Right renal cortex interstitium (tissue), 3 donors: ENCODE data around the gene PIK3CD. TPM values are rescaled to one million over a fixed set of nuclear protein-coding genes. Genes with fewer than 3 reads are reported as not detected.
A peak's percentile ranks its signal among the peaks of the same experiment; 100 is the strongest.
"Not testable (repeated sequence)": the region's sequence is repeated elsewhere in the genome, so short reads cannot be mapped to it uniquely, and the experiment has no call there.

Source experiments
- DNase-seq, 3 donors: peaks; one replicate each; pipeline ENCODE4 v3.0.0-alpha.2; 2013; ENCODE audit warnings: low read depth in 3 of 3, low spot score in 2 of 3
- polyA plus RNA-seq, 3 donors: library from polyadenylated mRNA; unstranded; fragments of 120-200 nt; gene quantifications; one replicate each; pipeline ENCODE4 v1.2.1, GENCODE V29; 2013; ENCODE audit not compliant: insufficient read length in 3 of 3

PIK3CD gene
- polyA plus RNA-seq, 3 donors = 5.5 to 6.9 (median 5.9) TPM

DNA sequence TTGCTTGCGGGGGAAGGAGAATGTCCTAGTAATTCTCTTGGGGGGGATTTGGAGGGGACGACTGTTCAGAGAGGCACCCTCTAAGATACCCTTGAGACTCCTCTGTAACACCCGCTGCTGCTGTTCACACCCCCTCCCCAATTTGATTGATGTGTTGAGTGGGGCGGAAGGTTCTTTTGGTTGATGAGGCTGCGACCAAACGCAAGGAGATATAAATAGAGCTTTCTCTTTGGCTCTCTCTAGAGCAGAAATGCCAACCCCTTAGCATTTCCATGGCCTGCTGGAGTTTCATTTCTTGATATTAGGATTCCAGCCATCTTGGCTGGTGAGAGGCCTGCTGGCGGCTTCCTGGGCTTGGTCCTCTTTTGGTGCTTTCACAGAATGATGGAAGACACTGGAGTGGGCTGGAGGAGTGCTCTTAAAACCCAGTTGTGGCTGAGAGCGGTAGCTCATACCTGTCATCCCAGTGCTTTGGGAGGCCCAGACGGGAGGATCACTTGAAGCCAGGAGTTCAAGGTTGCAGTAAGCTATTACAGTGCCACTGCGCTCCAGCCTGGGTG, 2.0 kb downstream of the PIK3CD start:
- DNase-seq = no peak

DNA sequence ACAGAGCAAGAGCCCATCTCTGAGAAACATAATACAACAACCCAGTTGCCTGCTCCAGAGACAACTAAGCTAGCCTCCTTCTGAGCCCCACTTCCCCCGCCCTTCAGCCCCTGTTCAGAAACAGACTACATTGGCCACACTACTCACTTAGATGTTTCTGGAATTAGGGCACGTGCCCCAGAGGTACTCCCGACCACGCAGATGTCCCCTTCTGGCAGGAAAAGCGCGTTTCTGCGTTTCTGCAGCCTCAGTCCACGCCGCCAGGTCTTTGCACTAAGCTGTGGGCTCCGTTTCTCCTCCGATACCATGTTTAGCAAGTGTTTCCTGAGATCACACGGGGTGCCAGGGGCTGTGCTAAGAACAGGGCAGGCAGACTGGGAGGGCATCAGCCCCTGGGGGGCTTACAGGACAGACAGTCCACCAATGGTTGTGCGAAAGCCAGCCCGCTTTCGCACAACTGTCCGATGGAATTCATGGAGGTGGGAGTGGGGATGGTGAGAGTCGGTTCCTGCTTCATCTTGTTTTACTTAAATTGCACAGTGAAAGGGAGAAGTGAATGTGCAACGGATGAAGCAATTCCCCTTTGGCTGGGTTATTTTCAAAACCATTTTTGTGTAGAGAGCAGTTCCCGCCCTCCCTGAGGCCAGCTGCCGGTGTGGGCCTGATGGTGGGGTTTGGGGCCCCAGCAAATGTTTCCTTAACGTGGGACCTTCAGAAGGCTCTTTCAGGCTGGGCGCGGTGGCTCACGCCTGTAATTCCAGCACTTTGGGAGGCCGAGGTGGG, 2.7 kb downstream of the PIK3CD start:
- no peak for DNase-seq

DNA sequence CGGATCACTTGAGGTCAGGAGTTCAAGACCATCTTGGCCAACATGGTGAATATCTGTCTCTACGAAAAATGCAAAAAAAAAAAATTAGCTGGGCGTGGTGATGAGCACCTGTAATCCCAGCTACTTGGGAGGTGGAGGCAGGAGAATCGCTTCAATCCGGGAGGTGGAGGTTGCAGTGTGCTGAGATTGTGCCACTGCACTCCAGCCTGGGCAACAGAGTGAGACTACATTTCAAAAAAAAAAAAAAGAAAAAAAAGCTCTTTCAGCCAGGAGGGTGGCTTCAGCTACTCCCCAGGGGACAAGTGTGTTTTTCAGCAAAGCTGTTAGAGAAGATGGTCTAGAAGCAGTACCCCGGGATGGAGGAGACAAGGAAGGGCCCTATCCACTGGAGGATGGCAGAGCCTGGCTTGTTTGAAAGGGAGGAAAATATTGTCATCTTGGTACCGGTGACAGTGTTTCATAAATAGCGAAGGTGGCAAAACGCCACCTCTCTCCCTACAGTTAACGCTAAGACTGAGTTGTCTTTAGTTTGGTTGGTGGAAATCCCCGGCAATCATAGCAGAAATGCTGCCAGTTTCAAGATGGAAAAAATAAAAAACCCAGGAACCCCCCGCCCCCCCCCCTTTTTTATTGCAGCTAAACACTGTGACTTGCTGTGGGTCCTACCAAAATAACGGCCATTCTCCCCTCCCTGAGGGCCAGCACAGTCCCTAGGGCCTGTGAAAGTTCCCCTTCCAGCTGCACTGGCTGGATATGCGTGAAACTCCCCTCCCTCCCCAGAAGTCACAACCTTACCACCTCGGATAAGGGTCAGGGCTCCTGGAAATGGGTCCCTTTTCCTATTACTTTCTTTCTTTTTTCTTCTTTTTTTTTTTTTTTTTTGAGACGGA, 3.5 kb downstream of the PIK3CD start:
- no peak for DNase-seq

DNA sequence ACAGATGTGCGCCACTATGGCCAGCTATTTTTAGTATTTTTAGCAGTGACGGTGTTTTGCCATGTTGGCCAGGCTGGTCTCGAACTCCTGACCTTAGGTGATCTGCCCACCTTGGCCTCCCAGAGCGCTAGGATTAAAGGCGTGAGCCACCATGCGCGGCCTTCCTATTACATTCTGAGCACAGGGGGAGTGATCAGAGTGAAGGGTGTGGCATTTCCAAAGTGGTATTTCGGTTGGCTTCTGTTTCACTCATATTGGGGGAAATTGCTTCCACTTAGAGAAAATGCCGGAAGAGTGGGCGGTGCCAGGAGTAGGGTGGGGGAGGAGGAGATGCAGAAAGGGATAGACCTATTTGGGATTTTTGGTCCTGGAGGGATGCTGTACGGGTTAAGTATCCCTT, 4.3 kb downstream of the PIK3CD start:
- DNase-seq = no peak

DNA sequence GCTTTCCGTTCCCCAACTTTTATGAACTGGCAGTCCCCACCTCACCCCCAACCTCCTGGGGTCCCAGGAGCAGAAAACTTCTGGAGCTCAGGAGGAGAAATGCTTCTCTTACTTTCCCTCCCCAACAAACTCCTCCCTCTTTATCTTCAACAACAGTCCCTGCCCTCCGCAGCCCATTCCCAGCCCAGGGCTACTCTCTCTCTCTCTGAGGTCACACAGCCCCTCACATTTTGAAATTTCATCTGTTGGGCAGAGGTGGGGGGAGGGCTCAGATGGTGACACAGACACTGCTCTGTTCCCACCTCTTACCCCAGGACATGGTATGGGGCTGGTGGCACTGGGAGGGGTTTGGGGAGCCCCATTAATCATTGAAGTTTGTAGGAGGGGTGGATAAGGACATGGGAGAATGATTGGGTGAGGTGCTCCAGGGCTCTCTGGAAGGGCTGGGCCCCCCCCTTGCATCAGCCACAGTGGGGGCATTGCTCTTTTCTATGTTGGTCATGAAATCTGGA, 6.0 kb downstream of the PIK3CD start:
- no peak for DNase-seq

DNA sequence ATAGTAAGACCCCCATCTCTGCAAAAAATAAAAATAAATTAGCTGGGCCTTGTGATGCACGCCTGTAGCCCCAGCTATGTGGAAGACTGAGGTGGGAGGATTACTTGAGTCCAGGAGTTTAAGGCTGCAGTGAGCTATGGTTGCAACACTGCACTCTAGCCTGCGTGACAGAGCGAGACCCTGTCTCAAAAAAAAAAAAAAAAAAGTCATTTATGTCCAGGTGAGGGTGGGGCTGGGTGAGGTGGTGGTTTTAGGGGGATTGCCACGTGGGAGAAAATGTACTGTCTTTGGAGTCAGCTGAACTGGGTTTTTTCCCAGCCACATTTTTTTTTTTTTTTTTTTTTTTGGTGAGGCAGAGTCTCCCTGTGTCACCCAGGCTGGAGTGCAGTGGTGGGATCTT, 6.7 kb downstream of the PIK3CD start:
- no peak for DNase-seq

DNA sequence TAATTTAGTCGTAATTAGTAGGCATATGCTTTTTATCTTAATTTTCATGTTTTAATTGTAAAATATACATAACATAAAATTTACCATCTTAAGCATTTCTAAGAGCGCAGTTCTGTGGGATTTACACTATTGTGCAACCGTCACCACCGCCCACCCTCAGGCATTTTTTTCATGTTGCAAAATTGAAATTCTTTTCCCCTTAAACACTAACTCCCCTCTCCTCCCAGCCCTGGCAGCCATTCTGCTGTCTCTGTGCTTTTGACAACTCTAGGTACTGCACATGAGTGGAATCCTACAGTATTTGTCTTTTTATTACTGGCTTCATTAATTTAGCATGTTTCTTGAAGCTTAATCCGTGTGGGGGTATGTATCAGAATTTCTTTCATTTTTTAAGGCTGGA, 7.8 kb downstream of the PIK3CD start:
- no peak for DNase-seq

DNA sequence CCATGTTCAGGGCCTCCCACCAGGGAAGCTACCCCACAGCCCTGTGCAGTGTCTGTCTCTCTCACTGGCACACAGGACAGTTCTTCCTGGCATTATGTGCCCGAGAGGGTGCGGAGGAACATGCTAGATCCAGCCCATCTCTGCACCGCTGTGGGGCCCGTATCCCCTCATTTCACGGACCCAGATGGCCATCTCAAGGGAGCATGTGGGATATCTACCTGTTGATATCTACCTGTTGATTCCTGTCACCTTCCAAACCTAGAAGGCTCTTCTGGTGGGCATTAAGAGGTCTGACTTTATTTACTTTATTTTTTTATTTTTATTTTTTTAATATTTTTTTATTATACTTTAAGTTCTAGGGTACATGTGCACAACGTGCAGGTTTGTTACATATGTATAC, 11.7 kb downstream of the PIK3CD start:
- no peak for DNase-seq

DNA sequence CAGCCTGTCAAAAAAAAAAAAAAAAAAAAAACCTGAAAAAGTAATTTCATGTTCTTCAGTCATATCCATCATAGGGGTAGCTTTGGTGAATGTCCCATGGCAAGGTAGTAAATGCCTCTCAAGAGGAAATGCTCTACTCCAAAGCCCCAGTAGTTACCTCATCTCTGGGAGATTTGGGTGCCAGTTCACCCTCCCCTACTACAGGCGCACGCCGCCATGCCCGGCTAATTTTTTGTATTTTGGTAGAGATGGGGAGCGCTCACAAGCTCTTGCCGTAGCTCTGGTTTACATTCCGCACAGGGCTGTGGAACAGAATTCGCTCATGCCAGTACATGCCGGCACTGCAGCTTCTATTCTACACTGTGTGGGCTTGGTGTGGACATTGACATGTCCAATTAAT, 13.7 kb downstream of the PIK3CD start:
- no peak for DNase-seq

DNA sequence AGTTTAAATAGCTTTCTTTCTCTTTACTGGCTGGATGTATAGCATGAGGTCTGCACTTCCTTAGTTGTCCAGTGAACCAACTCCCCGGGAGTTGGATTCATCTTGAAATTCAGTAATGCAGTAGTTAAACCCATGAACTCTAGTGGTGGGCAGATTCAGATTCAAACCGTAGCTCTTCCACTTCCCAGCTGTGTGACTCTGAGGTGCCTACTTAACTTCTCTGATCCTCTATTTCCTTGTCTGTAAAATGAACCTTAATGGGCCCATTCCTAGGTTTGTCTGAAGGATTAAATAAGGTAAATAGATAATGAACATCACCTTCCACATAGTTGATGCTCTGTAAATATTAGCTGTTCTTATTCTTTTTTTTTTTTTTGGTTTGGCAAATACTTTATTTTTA, 16.5 kb downstream of the PIK3CD start:
- DNase-seq = no peak

DNA sequence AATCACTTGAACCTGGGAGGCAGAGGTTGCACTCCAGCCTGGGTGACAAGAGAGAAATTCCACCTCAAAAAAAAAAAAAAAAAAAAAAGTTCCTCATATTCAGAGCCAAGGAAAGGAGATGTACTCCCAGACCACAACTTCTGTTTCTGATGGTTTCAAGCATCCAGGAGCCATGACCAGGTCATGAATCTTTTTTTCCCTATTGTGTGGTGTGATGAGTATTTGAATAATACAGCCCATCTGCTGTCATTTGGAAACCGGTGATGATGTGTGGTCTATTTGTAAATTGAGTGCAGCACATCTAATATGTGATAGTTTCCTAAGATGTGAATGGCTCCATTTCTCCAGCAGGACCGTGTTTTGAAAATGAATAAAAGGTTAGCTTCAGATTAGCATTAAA, 18.6 kb downstream of the PIK3CD start:
- no peak for DNase-seq

DNA sequence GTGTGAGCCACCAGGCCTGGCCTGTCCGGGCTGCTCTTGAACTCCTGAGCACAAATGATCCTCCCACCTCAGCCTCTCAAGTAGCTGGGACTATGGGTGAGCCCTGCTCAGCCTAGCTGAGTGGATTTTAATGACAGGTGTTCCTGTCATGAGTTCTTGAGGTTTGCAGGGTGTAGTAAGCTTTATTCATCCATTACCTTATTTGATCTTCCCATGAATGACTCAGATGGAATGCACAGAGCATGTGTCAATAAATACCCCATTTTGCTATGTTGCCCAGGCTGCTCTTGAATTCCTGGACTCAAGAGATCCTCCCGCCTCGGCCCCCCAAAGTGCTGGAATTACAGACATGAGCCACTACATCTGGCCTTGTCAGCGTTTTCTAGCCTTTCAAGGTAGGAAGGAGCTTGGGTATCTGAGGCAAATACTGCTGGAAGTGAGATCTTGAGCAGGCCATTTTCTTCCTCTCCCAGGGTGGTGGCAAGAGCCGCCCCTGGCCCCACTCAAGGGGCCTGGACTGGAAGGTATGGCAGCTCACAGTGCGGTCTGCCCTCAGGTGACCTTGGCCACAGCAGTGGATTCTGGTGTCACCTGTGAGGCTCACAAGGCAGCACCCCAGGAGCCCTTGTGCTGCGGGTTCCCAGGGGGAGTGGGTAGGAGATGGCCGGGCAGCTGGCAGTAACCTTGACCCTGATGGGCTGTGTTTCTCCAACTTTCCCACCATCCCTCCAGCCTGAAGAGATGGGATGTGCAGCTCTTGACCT, 20.0 kb downstream of the PIK3CD start:
- no peak for DNase-seq

DNA sequence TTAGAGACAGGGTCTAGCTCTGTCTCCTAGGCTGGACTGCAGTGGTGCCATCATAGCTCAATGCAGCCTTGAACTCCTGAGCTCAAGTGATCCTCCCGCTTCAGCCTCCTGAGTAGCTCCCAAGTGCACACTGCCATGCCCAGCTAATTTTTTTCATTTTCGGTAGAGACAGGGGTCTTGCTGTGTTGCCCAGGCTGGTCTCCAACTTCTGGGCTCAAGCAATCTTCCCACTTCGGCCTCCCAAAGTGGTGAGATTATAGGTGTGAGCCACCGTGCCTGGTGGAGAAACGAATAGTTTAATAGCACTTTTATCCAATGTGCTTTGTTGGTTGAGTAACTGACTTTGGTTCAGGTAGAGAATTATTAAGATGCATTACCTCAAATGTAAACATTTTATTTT, 20.9 kb downstream of the PIK3CD start:
- DNase-seq = no peak

DNA sequence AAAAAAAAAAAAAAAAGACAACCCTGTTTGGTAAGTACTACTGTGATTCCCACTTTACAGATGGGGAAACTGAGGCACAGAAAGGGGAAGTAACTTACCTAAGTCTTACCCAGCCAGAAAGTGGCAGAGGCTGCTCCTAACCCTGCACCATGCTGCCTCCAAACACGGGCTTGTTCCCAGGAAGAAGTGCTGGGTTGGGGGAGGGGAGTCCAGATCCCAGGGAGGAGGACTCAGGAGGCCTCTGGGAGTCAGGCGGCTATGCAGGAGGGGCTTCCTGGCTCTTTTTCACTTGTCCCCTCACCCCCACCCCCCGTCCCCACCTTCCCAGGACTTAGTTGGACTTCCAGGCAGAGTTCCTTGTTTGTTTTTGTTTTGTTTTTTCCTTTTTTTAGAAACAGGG, 23.9 kb downstream of the PIK3CD start:
- DNase-seq = no peak

DNA sequence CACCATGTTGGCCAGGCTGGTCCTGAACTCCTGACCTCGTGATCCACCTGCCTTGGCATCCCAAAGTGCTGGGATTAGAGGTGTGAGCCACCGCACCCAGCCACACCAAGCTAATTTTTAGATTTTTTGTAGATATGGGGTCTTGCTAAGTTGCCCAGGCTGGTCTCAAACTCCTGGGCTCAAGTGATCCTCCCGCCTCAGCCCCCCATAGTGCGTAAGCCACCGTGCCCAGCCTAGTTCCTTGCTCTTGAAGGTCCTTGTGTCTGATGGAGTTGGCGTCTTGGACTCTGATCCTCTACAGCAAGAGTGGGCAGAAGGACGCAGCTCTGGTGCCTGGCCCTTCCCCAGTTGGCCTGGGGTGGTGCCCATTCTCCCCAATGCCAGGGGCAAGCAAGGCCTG, 24.6 kb downstream of the PIK3CD start:
- not testable (repeated sequence) for DNase-seq

DNA sequence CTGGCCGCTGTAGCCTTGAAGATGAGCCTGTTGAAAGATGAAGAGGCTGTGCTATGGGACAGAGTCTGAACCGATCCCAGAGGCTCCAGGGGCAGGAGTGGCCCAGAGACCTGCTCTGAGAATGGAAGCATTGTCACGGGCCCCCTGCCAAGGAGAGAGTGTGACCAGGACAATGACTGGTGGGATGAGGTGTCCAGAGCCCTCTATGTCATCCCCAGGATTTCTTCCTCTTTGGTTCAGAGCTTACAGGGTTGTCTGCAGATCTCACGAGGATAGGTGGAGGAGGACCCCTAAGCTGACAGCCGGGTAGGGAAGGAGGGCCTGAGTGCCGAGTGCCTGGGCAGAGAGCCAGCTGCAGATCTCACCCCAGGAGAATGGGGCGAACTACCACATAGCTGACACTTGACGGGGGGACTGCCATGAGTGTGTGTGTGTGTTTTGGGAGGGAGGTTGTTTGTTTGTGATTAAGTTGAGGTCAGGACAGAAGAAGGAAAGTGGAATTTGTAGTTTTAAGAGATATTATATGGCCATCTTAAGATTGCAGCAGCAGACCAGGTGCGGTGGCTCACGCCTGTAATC, 25.4 kb downstream of the PIK3CD start:
- DNase-seq = no peak

DNA sequence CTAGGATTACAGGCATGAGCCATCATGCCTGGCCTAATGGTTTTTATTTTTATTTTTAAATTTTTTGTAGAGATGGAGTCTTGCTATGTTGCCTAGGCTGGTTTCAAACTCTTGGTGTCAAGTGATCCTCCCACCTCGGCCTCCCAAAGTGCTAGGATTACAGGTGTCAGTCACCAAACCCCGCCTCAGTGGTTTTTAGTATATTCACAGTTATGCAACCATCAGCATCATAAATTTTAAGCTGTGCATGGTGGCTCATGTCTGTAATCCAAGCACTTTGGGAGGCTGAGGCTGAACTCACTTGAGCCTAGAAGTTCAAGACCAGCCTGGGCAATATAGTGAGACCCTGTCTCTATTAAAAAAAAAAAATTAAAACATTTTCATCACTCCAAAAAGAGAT, 28.6 kb downstream of the PIK3CD start:
- no peak for DNase-seq

DNA sequence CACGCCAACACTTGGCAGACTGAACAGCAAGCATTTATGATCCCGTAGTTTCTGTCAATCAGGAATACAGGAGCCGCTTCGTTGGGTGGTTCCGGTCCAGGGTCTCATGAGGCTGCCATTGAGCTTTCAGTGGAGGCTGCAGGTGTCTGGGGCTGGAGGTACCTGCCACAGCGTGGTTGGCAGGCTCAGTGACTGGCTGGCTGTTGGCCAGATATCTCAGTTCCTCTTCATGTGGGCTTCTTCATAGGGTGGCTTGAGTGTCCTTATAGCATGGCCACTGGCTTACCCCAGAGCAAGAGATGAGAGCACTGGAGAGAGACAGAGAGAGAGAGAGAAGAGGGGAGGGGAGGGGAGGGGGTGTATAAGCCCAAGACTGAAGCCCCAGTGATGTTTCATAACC, 29.3 kb downstream of the PIK3CD start:
- DNase-seq = no peak

DNA sequence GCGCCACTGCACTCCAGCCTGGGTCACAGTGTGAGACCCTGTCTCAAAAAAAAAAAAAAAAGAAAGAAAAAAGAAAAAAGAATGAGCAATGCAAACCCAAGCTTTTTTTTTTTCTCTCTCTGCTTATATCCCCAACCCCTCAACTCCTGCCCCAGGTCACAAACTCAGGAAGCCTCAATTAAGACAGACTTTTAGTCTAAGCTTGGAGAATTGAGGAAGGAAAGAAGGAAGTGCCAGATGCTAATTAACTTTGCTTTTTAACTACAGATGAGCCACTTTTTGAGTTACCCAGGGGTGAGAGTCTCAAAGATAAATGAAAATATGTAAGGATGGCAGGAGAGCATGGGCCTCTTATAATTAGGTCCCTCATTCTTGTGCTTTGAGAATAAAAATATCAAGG, 33.3 kb downstream of the PIK3CD start:
- DNase-seq = no peak

DNA sequence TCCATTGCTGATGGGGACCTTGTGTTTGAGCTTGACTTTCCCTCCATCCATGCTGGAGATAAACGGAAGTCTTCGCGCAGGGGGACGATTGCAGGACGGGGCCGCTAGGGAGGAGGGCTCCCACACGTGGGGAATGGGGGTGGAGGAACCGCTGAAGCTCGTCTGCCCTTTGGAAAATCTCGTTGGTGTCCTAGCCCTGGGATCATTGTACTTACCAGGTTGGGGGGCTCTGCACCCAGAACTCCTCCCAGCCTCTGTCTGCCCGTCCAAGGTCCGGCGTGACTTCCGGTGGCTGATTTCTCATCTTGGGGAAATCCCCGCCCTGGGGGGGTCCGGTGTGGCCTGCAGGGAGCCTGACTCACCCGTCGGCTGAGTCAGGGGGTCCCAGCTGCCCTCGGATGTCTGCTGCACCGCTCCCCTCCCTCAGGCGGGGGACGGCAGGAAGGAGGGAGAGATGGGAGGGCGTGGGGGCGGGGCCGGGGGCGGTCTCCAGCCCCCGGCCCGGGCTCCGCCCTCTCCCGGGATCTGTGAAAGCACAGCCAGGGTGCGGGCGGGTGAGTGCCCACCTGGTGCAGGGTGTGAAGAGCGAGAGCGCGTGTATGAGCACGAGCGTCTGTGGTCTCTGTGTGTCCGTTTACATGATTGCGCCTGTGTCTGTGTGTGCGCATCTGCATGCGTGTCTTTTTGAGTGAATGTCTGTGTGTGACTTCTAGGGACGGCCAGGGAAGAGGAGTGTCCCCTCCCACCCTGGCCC, 35.8 kb downstream of the PIK3CD start:
- peak in 1 of 3 donors; percentile 56 for DNase-seq
